SK-N-DZ (cell line): ENCODE measurements around the gene SLC5A6.

Experiments
- DNase-seq: peaks from one replicate; pipeline ENCODE4 v3.0.0-alpha.2; 2015; ENCODE audit warnings: low spot score

The SLC5A6 gene

DNA sequence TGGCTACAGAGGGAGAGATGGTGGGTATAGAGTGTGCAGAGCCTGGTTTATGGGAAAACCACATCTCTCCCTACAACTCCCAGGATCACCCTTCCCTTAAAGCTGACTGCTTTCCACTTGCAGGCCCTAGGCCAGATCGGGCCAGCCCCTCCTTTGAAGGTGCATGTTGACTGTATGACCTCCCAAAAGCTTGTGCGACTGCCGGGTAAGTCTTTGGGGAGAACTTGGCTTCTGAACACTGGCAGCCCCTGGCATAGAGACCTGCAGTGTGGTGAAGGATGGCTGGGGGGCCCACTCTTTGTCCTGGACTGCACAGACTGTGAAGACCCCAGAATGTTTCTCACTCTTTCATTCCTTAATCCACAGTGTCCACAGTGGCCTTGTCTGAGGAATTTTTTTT, 24.6 kb upstream of the SLC5A6 start:
- DNase-seq, result no peak

DNA sequence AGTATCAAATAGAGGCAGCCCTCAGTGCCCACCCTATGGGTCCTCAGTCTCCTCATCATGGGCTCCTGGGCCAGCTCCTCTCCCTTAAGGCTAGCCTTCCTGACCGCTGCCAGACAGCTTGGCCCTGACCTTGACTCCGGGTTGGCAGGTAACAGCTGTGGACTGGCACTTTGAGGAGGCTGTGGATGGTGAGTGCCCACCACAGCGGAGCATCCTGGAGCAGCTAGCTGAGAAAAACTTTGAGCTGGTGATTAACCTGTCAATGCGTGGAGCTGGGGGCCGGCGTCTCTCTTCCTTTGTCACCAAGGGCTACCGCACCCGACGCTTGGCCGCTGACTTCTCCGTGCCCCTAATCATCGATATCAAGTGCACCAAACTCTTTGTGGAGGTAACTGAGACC, 24.1 kb upstream of the SLC5A6 start:
- no peak for DNase-seq

GRCh38 chr2:27233341-27233740, 21.3 kb upstream of the SLC5A6 start:
- no peak for DNase-seq

DNA sequence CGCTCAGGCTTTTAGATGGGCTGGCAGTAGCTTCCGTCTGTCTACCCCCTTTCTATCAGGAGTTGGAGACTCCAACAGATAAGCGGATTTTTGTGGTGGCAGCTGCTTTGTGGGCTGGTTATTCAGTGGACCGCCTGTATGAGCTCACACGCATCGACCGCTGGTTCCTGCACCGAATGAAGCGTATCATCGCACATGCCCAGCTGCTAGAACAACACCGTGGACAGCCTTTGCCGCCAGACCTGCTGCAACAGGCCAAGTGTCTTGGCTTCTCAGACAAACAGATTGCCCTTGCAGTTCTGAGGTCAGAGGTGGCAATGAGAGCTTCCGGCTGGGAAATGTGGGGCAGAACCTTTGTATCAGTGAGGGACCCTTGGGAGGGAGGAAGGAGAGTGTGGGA, 19.9 kb upstream of the SLC5A6 start:
- no peak for DNase-seq

DNA sequence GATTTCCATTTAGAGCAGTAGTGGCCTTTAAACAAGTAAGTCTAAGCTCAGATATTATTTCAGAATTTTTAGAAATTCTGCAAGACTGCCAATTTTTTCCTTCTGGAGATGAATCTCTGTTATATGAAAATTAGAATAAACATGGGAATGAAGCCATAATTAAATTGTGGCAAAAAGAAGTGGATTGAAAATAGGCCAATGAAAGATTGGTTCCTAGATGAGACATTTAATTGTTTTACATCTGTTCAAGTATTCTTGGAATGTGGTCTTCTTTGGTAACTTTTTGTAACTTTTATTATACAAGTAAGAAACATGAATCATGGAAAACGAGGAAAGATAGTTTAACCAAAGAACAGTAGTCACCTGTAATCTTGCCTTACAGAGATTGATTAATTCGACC, 15.4 kb upstream of the SLC5A6 start:
- no peak for DNase-seq

GRCh38 chr2:27225526-27225925, 13.5 kb upstream of the SLC5A6 start:
- no peak for DNase-seq

GRCh38 chr2:27223416-27223815, 11.3 kb upstream of the SLC5A6 start:
- no peak for DNase-seq

GRCh38 chr2:27222407-27222806, 10.3 kb upstream of the SLC5A6 start:
- no peak for DNase-seq

- DNase-seq, result no peak
These were observed 9.1 kb upstream of the SLC5A6 start for GRCh38 chr2:27221166-27221565.

- DNase-seq, result no peak
These were observed 8.0 kb upstream of the SLC5A6 start for GRCh38 chr2:27220091-27220490.

GRCh38 chr2:27219091-27219490, 7.0 kb upstream of the SLC5A6 start:
- DNase-seq, result no peak

GRCh38 chr2:27218614-27219013, 6.5 kb upstream of the SLC5A6 start:
- DNase-seq, result no peak

DNA sequence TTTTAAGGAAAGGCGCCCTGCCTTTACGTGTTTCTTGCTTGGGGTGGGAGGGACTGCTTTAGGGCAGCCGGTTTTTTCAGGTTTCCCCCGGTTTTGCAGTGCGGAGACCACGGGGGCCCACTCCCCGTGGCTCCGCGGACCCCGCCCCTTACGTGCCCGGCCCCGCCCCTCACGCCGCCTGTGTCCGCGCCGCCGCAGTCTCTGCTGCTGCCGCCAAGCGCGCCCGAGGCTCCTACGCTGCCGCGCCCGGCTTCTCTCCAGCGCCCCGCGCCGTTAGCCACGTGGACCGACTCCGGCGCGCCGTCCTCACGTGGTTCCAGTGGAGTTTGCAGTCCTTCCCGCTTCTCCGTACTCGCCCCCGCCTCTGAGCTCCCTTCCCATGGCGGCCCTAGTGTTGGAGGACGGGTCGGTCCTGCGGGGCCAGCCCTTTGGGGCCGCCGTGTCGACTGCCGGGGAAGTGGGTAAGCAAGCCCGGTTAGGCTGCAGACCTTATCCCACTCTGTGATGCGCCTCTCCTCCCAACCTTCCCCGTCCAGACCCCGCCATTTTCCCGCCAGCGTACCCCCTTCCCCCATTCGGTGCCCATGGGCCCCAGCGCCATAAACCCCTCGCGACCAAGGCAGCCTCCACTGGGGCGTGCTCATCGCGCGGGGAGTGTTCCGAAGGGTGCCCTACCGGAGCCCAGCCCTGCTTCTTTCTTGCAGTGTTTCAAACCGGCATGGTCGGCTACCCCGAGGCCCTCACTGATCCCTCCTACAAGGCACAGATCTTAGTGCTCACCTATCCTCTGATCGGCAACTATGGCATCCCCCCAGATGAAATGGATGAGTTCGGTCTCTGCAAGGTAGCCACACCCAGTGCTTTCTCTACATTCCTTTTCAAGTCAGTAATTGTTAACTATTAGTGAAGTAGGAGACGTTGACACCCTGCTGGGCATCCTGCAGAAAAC, 5.4 kb upstream of the SLC5A6 start, which contains the start of gene CAD:
Gene CAD (plus strand): TSS at position 197 of the 949 bp plus-strand sequence. CDS start 183 bp downstream, at position 380.
- peak; percentile 69 for DNase-seq

DNA sequence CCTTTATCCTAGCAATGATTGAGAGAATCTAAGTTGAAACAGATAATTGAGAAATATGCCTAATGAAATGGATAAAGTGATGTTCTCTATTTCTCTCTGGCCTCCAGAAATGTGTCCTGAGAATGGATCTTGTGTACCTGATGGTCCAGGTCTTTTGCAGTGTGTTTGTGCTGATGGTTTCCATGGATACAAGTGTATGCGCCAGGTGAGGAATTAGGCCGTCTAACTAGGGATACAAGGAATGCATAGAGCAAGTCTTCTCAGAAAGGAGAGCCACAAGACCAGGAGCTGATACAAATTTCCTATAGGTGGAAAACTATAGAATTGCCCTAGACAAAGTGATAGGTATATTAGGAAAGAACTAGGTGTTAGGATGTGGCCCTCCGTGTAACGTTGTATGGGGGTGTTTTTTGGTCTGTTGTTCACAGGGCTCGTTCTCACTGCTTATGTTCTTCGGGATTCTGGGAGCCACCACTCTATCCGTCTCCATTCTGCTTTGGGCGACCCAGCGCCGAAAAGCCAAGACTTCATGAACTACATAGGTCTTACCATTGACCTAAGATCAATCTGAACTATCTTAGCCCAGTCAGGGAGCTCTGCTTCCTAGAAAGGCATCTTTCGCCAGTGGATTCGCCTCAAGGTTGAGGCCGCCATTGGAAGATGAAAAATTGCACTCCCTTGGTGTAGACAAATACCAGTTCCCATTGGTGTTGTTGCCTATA, 4.5 kb upstream of the SLC5A6 start:
- no peak for DNase-seq

- DNase-seq, result no peak
These were observed 2.9 kb upstream of the SLC5A6 start for GRCh38 chr2:27214941-27215340.

- peak; percentile 11 for DNase-seq
These were observed 781 bp upstream of the SLC5A6 start for GRCh38 chr2:27212626-27213471.

GRCh38 chr2:27211241-27211942, 676 bp downstream of the SLC5A6 start:
- DNase-seq, result no peak

DNA sequence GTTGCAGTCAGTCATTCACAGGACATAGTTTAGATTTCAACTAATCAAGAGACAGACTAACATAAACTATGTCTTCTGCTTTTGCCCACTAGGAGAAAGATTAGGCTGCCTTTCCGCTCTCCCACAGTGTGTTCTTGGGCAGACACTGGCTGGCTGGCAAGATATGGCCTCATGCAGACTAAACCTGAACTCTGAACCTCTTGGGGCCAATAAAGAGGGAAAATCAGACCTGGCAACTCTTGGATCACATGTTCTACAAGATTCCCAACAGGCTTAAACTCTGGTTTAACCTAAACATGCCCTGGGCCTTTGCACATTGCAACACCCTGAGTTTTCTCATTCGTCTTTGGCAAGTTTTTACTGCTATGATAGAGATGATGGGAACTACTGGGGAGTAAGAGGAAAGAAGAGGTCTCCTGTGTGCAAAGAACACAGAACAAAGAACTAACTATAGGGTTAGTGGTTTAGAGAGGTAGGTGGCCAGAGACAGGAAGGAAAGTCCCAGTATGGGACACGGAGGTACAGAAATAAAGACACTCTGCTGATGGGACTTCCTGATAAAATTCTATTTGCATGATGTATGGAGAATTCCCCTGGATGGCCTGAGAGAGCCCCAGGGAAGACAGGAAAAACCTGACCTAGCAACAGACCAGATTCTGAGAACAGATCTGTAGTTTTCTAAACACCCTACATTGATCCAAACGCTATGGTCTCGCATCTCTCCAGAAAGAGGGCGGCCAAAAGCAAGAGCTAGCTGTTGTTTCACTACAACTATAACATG, 2.3 kb downstream of the SLC5A6 start:
- DNase-seq, result no peak

- no peak for DNase-seq
These were observed 3.5 kb downstream of the SLC5A6 start for GRCh38 chr2:27208486-27209050.

- no peak for DNase-seq
These were observed 5.7 kb downstream of the SLC5A6 start for GRCh38 chr2:27206346-27206745.
